ENCODE data around the gene SSBP3.

SSBP3 gene

DNA sequence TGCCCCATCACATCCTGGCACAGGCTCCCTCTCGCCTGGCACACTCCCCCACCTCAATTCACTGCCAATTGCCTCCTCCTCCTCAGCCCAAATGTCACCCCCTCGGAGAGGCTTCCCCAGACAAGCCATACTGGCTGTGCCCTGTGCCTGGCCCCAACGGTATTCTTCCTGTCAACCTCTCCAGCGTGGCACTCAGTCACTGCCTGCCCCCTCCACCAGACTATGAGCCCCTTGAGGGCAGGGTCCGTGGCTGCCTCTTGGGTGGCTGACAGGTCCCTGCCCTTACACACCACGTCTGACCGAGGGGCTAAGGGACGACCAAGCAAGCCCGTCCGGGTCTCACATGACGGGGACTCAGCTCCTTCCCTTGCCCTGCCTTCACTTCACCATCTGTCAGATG, 131.3 kb downstream of the SSBP3 start:
- H3K27me3 ChIP-seq (replicated peaks; ENCODE audit: control insufficient read depth, insufficient read depth, low read length), result no peaks in the 10 kb centered on the region
- peaks cover 78% of the 10 kb centered on the region for H3K4me1 ChIP-seq (ENCODE audit: control insufficient read depth, insufficient read depth, low read length)
- H3K9ac ChIP-seq (ENCODE audit: low read length), result peak overlapping the region; percentile 83
- peak overlapping the region; percentile 34 for H3K4me3 ChIP-seq (ENCODE audit: low read length)
- no peaks in the 10 kb centered on the region for H3K9me3 ChIP-seq (ENCODE audit: control insufficient read depth, low read length)
- peaks cover 5% of the 10 kb centered on the region for H3K36me3 ChIP-seq (ENCODE audit: control insufficient read depth, insufficient read depth, low read length, severe bottlenecking)
- no peak for DNase-seq (ENCODE audit: low read depth)

DNA sequence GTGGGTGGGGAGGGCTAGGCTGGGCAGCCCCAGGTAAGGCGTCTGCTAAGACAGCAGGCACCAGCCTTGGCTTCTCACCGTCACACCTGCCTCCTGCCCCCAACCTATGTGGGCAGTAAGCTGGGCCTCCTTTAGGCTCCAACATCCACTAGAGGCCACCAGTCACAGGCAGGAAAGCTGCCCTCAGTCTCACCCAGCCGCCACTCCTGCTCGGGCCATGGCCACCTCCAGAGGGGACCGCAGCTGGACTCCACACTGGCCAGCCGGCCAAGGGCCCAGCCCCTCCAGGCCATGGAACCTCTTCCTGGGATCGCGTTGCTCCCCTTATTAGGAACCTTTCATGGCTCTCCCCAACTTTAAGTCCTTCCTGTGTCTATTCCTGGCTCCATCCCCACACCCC, 131.7 kb downstream of the SSBP3 start:
- H3K9me3 ChIP-seq (ENCODE audit: control insufficient read depth, low read length), result no peaks in the 10 kb centered on the region
- DNase-seq (ENCODE audit: low read depth), result no peak
- H3K4me3 ChIP-seq (ENCODE audit: low read length), result no peak overlapping the region
- H3K9ac ChIP-seq (ENCODE audit: low read length), result peak overlapping the region; percentile 83
- peaks cover 78% of the 10 kb centered on the region for H3K4me1 ChIP-seq (ENCODE audit: control insufficient read depth, insufficient read depth, low read length)
- H3K36me3 ChIP-seq (ENCODE audit: control insufficient read depth, insufficient read depth, low read length, severe bottlenecking), result peaks cover under 1% of the 10 kb centered on the region
- H3K27me3 ChIP-seq (replicated peaks; ENCODE audit: control insufficient read depth, insufficient read depth, low read length), result no peaks in the 10 kb centered on the region

DNA sequence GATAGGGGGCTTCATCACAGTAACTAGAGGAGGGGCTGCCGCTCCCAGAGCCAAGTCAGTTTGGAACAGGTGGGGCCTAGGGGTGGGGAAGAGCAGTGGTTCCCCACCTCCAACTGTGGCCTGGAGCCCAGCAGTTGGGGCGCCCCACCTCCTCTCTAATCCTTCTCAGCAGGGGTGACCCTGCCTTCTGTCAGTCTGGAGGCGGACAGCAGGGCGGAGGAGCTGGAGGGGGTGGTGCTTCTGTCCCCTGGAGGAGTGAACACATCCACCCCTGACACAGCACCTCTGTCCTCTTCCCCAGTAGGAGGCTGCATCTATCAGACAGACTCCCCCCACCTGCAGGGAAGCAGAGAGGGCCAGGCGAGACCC, 132.4 kb downstream of the SSBP3 start:
- Histone ChIP-seq H3K4me3 (ENCODE audit: low read length) (peak overlapping the region; percentile 58), H3K36me3 (ENCODE audit: control insufficient read depth, insufficient read depth, low read length, severe bottlenecking) (no peaks in the 10 kb centered on the region), H3K27me3 (replicated peaks; ENCODE audit: control insufficient read depth, insufficient read depth, low read length) (no peaks in the 10 kb centered on the region), H3K9me3 (ENCODE audit: control insufficient read depth, low read length) (no peaks in the 10 kb centered on the region), H3K9ac (ENCODE audit: low read length) (peak overlapping the region; percentile 83), H3K4me1 (ENCODE audit: control insufficient read depth, insufficient read depth, low read length) (peaks cover 75% of the 10 kb centered on the region)
- DNase-seq (ENCODE audit: low read depth), result peak; percentile 36

DNA sequence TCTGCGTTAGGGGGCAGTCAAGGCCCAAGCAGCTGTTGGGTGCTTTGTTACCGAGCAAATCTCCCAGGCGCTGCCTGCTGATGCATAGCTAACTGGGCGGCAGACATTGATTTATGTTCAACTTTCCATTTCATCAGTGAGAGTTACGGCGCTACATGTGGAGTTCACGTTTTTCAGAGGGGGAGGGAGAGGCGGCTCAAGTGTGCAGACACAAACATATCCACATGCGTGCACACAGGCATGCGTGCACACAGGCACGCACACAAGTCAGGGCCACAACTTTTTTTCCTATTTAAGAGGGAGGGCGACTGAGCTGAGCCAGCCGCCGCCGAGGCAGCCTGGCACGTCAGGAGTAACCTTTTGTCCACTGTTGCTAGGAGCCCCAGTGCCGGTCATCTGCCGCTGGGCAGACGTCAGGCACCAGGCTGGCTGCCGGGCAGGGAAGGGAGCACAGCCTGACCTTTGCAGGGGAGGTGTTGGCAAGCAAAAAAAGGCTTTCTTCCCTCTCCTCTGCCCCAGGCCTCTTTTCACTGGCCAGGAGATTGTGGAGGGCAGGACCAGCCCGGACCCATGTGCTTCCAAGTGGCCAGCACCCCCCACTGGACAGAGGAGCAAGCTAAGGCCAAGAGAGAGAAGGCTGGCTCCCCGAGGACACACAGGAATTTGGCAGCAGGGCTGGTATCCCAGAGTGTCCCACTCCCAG, 133.0 kb downstream of the SSBP3 start:
- H3K4me1 ChIP-seq (ENCODE audit: control insufficient read depth, insufficient read depth, low read length), result peaks cover 75% of the 10 kb centered on the region
- no peaks in the 10 kb centered on the region for H3K27me3 ChIP-seq (replicated peaks; ENCODE audit: control insufficient read depth, insufficient read depth, low read length)
- H3K9me3 ChIP-seq (ENCODE audit: control insufficient read depth, low read length), result no peaks in the 10 kb centered on the region
- peak; percentile 76 for DNase-seq (ENCODE audit: low read depth)
- no peaks in the 10 kb centered on the region for H3K36me3 ChIP-seq (ENCODE audit: control insufficient read depth, insufficient read depth, low read length, severe bottlenecking)
- H3K9ac ChIP-seq (ENCODE audit: low read length), result peak overlapping the region; percentile 83
- peak overlapping the region; percentile 58 for H3K4me3 ChIP-seq (ENCODE audit: low read length)

DNA sequence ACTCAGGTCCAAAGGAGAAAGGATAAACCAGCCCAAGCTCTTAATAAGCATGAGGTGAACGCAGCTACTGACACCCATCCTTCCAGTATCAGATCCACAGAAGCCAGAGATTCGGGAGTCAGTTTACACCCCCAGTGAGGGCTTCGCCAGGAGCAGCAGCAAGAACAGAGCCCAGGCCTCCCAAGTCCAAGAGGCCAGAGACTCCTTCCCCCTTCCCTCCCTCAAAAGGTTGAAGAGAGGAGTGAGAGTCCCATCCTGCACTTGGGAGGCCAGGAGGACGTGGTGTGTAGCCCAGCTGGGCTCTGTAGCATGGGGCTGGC, 133.5 kb downstream of the SSBP3 start:
- Histone ChIP-seq H3K27me3 (replicated peaks; ENCODE audit: control insufficient read depth, insufficient read depth, low read length) (no peaks in the 10 kb centered on the region), H3K4me1 (ENCODE audit: control insufficient read depth, insufficient read depth, low read length) (peaks cover 71% of the 10 kb centered on the region), H3K36me3 (ENCODE audit: control insufficient read depth, insufficient read depth, low read length, severe bottlenecking) (no peaks in the 10 kb centered on the region), H3K9ac (ENCODE audit: low read length) (peak overlapping the region; percentile 83), H3K4me3 (ENCODE audit: low read length) (peak overlapping the region; percentile 58), H3K9me3 (ENCODE audit: control insufficient read depth, low read length) (no peaks in the 10 kb centered on the region)
- no peak for DNase-seq (ENCODE audit: low read depth)

DNA sequence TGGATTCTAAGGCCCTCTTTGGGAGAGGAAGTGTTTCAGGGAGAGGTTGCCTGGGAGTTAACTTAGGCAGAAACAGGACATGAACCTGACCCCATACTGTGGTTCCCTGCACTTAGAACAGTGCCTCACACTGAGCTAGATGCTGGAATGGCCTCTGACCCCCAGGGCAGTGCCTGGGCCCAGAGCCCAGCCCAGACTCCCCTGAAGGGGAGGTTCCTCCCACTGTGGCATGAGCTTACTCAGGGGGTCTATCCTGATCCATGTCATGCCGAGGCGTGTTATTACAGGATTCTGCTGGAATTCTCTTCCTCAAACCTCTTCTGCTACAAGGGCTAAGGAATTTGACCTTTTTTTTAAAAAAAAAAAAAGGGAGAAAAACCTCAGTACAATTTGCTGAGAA, 134.1 kb downstream of the SSBP3 start:
- no peak for DNase-seq (ENCODE audit: low read depth)
- H3K27me3 ChIP-seq (replicated peaks; ENCODE audit: control insufficient read depth, insufficient read depth, low read length), result no peaks in the 10 kb centered on the region
- peak overlapping the region; percentile 83 for H3K9ac ChIP-seq (ENCODE audit: low read length)
- H3K4me3 ChIP-seq (ENCODE audit: low read length), result no peak overlapping the region
- H3K36me3 ChIP-seq (ENCODE audit: control insufficient read depth, insufficient read depth, low read length, severe bottlenecking), result no peaks in the 10 kb centered on the region
- peaks cover 65% of the 10 kb centered on the region for H3K4me1 ChIP-seq (ENCODE audit: control insufficient read depth, insufficient read depth, low read length)
- H3K9me3 ChIP-seq (ENCODE audit: control insufficient read depth, low read length), result no peaks in the 10 kb centered on the region

DNA sequence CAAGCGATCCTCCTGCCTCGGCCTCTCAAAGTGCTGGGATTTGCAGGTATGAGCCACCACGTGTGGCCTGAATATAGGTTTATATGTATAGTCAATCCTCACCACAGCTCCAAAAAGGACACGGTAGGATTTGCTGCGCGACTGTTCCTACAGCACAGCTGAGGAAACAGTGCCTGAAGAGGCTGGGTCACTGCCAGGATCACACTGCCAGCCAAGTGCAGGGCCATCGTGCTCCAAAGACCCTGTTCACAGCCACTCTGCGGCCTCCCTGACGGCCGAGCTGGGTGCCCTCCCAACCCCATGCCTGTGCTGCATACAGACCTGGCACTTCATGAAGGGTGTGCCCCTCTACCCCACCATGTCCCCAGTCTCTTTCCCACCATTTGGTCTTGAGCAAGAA, 134.9 kb downstream of the SSBP3 start:
- no peaks in the 10 kb centered on the region for H3K27me3 ChIP-seq (replicated peaks; ENCODE audit: control insufficient read depth, insufficient read depth, low read length)
- H3K36me3 ChIP-seq (ENCODE audit: control insufficient read depth, insufficient read depth, low read length, severe bottlenecking), result no peaks in the 10 kb centered on the region

DNA sequence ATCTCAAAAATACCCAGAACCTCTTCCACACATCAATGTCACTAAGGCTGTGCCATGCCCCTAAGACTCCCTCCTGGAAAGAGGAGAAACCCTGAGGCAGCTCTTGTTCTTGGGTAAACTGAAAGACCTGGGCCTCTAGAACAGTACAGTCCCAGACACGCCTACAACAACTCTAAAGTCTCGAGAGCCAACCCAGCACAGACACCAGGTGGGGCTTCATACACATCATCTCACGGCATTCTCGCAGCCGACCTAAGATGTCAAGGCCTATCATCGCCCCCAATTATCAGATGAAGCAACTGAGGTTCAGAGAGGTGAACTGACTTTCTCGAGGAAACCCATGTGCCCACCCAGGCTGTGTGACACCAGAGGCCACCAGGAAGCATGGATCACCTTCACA, 135.7 kb downstream of the SSBP3 start:
- H3K9ac ChIP-seq (ENCODE audit: low read length), result no peak overlapping the region

More for the DNA sequence above, 134.9 kb downstream of the SSBP3 start:
- no peak overlapping the region for H3K4me3 ChIP-seq (ENCODE audit: low read length)
- DNase-seq (ENCODE audit: low read depth), result no peak
- H3K4me1 ChIP-seq (ENCODE audit: control insufficient read depth, insufficient read depth, low read length), result peaks cover 58% of the 10 kb centered on the region
- no peaks in the 10 kb centered on the region for H3K9me3 ChIP-seq (ENCODE audit: control insufficient read depth, low read length)
- no peak overlapping the region for H3K9ac ChIP-seq (ENCODE audit: low read length)

DNA sequence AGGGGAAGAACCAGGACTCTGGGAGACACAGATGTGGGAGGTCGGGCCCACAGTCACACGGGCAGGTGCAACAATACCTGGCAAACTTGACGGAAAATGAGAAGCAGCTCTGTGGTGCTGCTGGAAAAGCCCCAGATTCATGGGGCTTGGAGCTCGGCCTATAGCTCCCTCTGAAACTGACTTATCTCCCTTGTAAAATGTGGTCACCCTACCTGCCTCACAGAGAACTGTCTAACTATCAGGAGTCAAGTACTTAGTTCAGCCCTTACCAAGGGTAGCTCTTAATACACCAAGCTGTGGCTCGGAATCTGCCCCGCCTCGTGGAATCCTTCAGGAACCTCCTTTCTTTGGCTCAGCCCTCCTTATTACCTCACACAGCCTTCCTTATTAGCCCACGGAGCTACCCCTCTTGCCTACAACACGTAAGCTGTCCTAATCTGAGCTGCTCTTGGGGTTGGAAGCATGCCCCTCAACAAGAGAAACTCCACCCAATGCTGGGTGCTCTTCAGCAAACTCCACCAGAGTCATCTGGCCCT, 137.4 kb downstream of the SSBP3 start:
- Histone ChIP-seq H3K36me3 (ENCODE audit: control insufficient read depth, insufficient read depth, low read length, severe bottlenecking) (no peaks in the 10 kb centered on the region), H3K9ac (ENCODE audit: low read length) (no peak overlapping the region)

More for the DNA sequence above, 135.7 kb downstream of the SSBP3 start:
- Histone ChIP-seq H3K4me3 (ENCODE audit: low read length) (no peak overlapping the region), H3K36me3 (ENCODE audit: control insufficient read depth, insufficient read depth, low read length, severe bottlenecking) (no peaks in the 10 kb centered on the region), H3K27me3 (replicated peaks; ENCODE audit: control insufficient read depth, insufficient read depth, low read length) (no peaks in the 10 kb centered on the region), H3K9me3 (ENCODE audit: control insufficient read depth, low read length) (no peaks in the 10 kb centered on the region), H3K4me1 (ENCODE audit: control insufficient read depth, insufficient read depth, low read length) (peaks cover 52% of the 10 kb centered on the region)
- no peak for DNase-seq (ENCODE audit: low read depth)

DNA sequence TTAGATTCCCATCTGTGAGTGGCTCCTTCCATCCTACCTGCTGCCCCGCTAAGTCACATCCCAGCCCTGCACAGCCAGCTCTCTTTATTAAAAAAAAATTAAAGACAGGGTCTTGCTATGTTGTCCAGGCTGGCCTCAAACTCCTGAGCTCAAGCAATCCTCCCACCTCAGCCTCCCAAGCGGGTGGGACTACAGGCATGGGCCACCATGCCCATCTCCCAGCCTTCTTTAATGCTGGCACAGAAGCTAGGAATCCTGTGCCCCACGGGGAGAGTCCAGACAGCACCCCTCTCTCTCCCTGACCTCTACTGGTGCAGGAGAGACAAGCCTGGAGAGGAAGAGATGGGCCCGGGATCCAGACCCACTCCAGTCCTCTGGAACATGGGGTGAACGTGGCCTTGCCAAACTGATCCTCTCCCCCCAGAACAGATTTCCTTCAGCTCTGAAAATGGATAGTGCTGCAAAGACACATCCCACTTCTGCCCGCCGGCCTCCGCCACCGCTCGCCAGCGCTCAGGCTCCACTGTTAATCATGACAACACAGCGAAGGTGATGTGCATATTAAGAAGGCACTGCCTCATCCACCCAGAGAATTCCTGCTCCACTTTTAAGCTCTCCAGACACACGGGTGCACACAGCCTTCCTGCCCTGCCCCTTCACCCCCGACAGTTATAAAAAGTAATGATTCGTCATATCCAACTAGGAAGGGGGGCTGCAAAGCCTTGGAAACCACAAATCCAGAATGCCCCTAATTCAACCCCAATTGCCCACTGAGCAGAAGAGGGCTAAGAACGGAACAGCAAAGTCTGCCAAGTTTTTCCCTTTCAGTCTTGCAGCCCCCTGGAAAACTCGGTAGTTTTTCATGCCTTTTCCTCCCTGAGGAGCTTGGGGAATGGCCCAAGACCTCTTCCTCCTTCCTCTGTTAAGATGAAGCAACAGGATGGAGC, 138.1 kb downstream of the SSBP3 start:
- no peaks in the 10 kb centered on the region for H3K36me3 ChIP-seq (ENCODE audit: control insufficient read depth, insufficient read depth, low read length, severe bottlenecking)
- DNase-seq (ENCODE audit: low read depth), result no peak

More for the DNA sequence above, 137.4 kb downstream of the SSBP3 start:
- Histone ChIP-seq H3K9me3 (ENCODE audit: control insufficient read depth, low read length) (no peaks in the 10 kb centered on the region), H3K27me3 (replicated peaks; ENCODE audit: control insufficient read depth, insufficient read depth, low read length) (no peaks in the 10 kb centered on the region), H3K4me1 (ENCODE audit: control insufficient read depth, insufficient read depth, low read length) (peaks cover 43% of the 10 kb centered on the region), H3K4me3 (ENCODE audit: low read length) (no peak overlapping the region)
- no peak for DNase-seq (ENCODE audit: low read depth)

DNA sequence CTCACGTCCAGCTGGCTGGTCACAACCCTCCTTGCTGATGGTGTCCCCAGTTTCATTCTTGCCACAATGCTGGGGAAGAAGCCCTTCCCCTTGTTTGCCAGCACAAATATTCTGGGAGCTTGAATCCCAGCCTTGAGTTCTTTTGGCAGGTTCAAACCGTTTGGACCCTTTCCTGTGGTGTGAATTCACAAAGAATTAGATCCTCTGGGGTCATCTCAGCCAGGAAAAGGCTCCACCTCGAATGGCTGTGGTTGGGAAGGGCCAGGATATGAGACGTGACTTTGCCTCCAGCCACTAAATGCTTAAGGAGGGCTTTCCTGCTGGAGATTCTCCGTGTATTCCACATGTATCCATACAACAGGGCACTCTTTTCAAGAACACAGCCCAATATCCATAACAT, 139.3 kb downstream of the SSBP3 start:
- Histone ChIP-seq H3K4me1 (ENCODE audit: control insufficient read depth, insufficient read depth, low read length) (peaks cover 24% of the 10 kb centered on the region), H3K9ac (ENCODE audit: low read length) (no peak overlapping the region), H3K27me3 (replicated peaks; ENCODE audit: control insufficient read depth, insufficient read depth, low read length) (no peaks in the 10 kb centered on the region), H3K4me3 (ENCODE audit: low read length) (no peak overlapping the region), H3K9me3 (ENCODE audit: control insufficient read depth, low read length) (no peaks in the 10 kb centered on the region), H3K36me3 (ENCODE audit: control insufficient read depth, insufficient read depth, low read length, severe bottlenecking) (no peaks in the 10 kb centered on the region)
- DNase-seq (ENCODE audit: low read depth), result no peak

More for the DNA sequence above, 138.1 kb downstream of the SSBP3 start:
- peaks cover 36% of the 10 kb centered on the region for H3K4me1 ChIP-seq (ENCODE audit: control insufficient read depth, insufficient read depth, low read length)
- H3K9me3 ChIP-seq (ENCODE audit: control insufficient read depth, low read length), result no peaks in the 10 kb centered on the region
- H3K4me3 ChIP-seq (ENCODE audit: low read length), result no peak overlapping the region
- no peaks in the 10 kb centered on the region for H3K27me3 ChIP-seq (replicated peaks; ENCODE audit: control insufficient read depth, insufficient read depth, low read length)
- H3K9ac ChIP-seq (ENCODE audit: low read length), result no peak overlapping the region

Measured in adipocyte (in vitro differentiated cells).